GM18951 (cell line): ENCODE data around the gene P3H2.

Experiments
- POLR2A ChIP-seq: IDR thresholded peaks from 4 replicates; pipeline ENCODE4 v1.6.1; 2011; ENCODE audit warnings: mild to moderate bottlenecking; ENCODE audit not compliant: insufficient read length, insufficient read depth; ENCODE audit errors: extremely low read depth
- in situ Hi-C: fragments of 300-500 bp; cut with MboI; formaldehyde crosslinking; loops from one replicate; pipeline ENCODE4 v1.12.0; 2022; ENCODE audit warnings: low sequenced_read_pairs, mixed read lengths, inconsistent platforms; ENCODE audit not compliant: unreplicated experiment

P3H2 gene

GRCh38 chr3:189927975-189928895, 192.5 kb downstream of the P3H2 start:
- no peak for TF ChIP-seq POLR2A
- in situ Hi-C loops, result no loop called here

GRCh38 chr3:189921770-189922169, 198.9 kb downstream of the P3H2 start:
- TF ChIP-seq POLR2A, result no peak
- in situ Hi-C loops, result no loop called here

- no peak for TF ChIP-seq POLR2A
- in situ Hi-C loops, result no loop called here
Measured at GRCh38 chr3:189914799-189915198, 205.9 kb downstream of the P3H2 start.

- TF ChIP-seq POLR2A, result no peak
- in situ Hi-C loops, result no loop called here
Measured at GRCh38 chr3:189911001-189911400, 209.7 kb downstream of the P3H2 start.

- in situ Hi-C loops, result no loop called here
- TF ChIP-seq POLR2A, result no peak
Measured at GRCh38 chr3:189909573-189909972, 211.1 kb downstream of the P3H2 start.

- in situ Hi-C loops, result no loop called here
- no peak for TF ChIP-seq POLR2A
Measured at GRCh38 chr3:189909139-189909538, 211.6 kb downstream of the P3H2 start.

- in situ Hi-C loops, result no loop called here
- TF ChIP-seq POLR2A, result no peak
Measured at GRCh38 chr3:189908646-189909045, 212.1 kb downstream of the P3H2 start.

- TF ChIP-seq POLR2A, result no peak
- in situ Hi-C loops, result no loop called here
Measured at GRCh38 chr3:189907803-189908202, 212.9 kb downstream of the P3H2 start.
